Kidney capillary endothelial cell (primary cell): ENCODE data around the gene MRPS27.
"Not testable (repeated sequence)": the region's sequence is repeated elsewhere in the genome, so short reads cannot be mapped to it uniquely, and the experiment has no call there.

Experiments
- DNase-seq: peaks from one replicate; pipeline ENCODE4 v3.0.0-alpha.2; 2018; ENCODE audit warnings: low spot score

The MRPS27 gene

DNA sequence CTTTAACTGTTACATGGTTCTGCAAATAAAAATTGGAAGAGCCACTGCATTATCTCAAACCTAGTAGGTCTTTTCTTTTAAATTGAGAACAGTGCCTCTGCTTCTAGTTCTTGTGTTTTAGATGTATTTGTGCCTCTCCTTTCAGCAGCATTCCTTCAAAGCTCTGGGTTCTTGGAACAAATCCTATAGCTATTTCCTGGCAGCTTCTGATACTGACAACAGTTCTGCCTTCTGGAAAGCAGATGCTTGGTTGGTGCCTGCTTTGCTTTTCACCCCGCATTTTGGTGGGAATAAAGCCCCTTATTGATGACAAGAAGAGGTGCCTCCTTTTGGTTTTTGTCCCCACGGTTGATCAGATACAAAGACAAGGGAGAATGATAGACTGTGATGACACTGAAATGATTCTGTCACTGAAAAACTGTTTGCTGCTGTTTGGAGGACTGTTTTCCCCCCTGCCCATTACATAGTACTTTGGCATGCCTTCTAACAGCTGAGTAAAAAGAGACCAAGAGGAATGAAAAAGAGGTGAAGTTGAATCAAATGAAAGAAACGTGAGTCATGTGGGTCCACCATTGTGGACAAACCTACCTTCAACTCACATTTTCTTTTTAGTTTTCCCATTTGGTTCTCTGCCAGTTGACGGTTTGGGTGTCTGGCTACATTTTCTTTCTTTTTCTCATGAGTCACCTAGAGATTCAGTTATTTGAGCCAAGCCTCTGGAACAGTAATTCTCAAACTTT lies 5.7 kb upstream of the MRPS27 start:
- no peak for DNase-seq

DNA sequence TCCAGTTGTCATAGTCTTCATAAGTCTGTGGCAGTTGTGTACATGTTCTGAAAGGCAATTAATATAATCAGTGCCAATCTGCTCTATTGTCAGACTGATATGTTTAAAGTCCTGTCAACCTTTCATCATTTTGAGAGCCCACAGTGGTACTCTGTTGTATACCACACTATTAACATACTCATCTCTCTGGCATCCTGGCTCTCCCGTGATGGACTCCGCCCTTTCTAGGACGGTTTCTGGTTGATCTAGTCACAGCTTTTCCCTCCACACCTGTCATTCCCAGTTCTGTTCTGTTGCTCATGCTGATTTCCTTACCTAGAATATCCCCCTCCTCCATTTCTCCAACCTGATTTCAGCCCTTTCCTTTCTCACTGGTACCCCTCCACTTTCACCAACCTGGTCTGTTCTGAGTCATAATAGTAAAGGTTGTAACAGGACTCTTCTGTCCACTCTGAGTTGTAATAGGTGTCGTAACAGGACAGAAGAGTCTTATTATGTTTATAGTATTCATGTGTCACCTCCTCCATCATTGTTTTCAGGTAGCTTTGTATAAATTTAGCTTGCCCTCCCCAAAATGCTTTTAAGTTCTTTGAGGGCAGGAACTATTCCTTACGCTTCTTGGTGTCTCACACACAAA lies 4.3 kb upstream of the MRPS27 start:
- no peak for DNase-seq

- not testable (repeated sequence) for DNase-seq
These were observed 535 bp downstream of the MRPS27 start for GRCh38 chr5:72319435-72319975.

GRCh38 chr5:72314571-72315172 lies 5.4 kb downstream of the MRPS27 start:
- DNase-seq, result no peak

DNA sequence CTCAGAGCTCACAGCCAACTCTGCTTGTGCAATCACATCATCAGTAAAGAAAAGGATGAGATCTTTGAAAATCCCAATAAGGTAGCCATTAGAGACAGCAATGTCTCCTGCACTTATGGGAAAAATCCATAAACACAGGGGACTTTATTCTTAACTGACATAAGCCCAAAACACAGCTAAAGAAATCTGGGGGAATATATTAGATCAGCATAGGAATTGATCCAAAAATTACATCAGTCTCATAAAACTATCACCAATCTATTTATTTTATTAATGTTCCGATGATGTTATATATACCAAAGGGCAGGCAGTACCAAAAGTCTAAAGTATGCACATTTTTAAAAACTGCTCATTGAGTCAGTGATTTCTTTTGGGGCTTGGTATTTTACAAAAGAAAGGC lies 6.9 kb downstream of the MRPS27 start:
- DNase-seq, result no peak

DNA sequence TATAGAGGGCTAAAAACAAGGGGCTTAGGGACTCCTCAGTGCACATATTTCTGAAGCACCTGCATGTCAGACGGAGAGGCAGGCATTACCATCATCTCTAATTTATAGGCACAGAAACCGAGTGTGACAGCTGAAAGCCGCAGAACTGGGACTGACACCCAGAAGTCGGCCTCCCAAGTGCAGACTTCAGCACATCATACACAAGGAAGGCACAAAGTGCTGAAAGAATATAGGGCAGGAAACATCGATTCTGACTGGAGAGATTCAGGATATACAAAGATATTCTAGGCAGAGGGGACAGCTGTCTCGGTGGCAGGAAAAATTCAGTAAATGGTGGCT lies 11.2 kb downstream of the MRPS27 start:
- no peak for DNase-seq

GRCh38 chr5:72307968-72308852 lies 11.8 kb downstream of the MRPS27 start:
- DNase-seq, result peak; percentile 98

DNA sequence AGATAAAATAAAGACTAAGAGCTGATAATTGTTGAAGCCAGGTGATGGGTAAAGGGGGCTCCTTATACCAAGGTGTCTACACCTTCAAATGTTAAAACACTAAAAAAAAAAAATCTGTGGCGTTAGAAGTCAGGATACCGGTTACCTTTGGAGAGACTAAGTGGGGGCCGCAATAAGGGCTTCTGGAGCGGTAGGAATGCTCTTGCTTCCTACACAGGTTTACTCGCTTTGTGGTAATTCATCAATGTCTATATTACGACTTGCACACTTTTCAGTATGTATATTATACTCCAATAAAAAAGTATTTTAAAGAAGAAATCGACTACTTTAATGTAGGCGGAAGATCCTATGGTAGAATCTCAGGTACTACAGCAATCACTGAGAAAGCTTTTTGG lies 12.5 kb downstream of the MRPS27 start:
- DNase-seq, result no peak

DNA sequence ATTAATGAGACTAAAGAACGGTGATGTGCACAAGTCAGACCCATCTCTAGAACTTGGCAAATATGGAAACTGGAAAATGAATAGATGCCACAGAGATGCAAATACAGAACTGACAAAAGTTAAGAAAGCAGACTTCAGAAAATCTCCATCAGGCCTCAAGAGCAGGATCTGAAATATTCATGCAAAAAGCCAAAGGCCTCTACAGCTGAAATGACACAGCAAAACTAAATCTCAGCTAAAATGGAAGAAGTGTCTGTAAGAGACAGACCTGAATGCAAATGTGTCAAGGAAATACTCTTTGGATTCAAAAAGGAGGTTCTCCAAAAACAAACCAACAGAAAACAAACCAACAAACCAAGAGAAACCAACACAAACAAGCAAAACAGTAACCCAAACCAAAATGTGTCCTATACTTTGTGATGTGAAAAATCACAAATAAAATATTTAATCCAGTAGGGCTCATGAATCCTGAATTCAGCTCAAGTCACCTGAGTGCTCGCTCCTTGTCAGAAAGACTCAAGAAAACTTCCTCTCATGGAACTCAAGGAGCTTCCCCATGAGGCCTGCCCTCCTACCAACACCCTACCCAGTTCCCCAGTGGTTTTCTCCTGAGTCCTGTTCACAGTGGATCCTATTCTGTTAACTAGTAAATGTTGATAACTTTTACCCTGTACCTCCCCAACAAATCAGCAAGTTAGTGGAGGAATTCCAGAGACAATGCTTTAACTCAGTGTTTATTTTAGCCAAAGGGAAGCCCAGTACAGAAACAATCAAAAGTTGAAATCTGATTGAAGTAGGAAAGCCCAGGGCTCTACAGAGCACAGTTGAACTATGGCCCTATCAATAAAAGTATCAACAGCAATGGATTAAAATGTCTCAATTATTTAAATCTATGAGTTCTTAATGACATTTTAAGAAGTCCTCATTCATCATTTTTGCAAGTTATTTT lies 14.6 kb downstream of the MRPS27 start:
- DNase-seq, result no peak

DNA sequence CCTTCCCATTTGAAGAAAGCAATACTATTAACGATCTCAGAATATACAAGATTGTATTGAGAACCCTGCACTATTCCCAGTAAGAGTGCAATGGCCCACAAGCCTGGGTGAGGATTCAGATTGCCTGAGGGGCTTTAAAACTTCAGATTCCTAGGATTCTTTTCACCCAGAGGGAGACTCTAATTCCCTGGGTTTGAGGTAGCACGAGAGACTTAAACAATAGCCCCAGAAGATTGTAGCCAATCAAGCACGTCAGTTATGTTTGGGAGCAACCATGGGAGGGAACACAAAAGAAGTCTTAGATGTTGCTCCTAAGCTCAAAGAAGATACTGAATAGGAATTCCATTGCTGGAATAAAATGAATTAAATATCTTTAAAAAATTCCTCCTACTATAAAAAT lies 17.9 kb downstream of the MRPS27 start:
- no peak for DNase-seq

DNA sequence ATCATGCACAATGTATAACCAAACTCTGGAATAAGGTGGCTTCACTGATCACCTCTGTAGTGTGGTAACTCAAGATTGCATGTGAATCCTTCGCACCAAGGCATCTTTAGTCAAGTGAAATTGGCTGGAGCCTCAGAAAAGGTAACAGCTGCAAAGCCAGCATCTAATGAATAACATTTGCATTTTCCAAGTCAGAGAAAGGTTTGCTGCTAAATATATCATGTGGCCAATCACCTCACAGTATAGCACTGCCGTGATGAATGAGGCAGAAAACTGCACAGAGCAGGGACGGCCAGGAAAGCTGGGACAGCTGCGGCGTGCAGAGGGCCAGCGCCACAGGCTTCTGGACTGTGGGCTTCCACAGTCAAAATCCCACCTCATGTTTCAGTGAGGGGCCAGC lies 18.5 kb downstream of the MRPS27 start:
- no peak for DNase-seq

GRCh38 chr5:72300590-72301339 lies 19.3 kb downstream of the MRPS27 start:
- no peak for DNase-seq

DNA sequence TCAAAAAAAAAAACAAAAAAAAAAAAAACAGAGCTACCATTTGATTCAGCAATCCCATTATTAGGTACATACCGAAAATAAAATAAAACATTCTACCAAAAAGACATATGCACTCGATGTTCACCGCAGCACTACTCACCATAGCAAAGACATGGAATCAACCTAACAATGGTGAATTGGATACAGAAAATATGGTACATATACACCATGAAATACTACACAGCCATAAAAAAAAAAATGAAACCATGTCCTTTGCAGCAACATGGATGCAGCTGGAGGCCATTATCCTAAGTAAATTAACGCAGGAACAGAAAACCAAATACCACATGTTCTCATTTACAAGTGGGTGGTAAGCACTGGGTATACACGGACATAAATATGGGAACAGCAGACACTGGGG lies 21.3 kb downstream of the MRPS27 start:
- DNase-seq, result no peak

DNA sequence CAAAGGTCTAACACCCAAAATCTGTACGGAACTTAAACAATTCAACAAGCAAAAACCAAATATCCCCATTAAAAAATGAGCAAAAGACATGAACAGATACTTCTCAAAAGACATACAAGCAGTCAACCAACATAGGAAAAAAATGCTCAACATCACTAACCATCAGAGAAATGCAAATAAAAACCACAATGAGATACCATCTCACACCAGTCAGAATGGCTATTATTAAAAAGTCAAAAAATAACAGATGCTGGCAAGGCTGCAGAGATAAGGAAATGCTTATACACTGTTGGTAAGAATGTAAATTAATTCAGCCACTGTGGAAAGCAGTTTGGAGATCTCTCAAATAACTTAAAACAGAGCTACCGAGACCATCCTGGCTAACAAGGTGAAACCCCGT lies 21.9 kb downstream of the MRPS27 start:
- DNase-seq, result not testable (repeated sequence)

DNA sequence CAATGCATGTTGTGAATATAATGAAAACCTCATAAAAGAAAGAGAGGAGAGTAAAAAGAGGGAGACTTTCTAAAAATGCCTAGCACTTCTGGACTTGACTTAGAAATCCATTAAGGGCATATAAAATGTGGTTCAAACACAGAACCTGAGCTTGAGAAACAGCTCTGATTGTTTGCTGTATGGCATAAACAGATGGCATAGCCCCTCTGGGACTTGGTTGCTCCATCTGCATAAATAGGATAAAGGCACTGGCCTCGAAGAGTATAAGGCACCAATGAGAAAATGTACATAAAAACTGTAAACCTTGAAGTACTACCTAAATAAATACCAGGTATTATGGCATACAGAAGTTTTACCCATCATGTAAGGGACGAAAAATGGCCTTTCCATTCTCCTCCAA lies 23.8 kb downstream of the MRPS27 start:
- DNase-seq, result no peak

- no peak for DNase-seq
These were observed 24.5 kb downstream of the MRPS27 start for GRCh38 chr5:72295539-72295938.

- DNase-seq, result no peak
These were observed 25.6 kb downstream of the MRPS27 start for GRCh38 chr5:72294473-72294872.

DNA sequence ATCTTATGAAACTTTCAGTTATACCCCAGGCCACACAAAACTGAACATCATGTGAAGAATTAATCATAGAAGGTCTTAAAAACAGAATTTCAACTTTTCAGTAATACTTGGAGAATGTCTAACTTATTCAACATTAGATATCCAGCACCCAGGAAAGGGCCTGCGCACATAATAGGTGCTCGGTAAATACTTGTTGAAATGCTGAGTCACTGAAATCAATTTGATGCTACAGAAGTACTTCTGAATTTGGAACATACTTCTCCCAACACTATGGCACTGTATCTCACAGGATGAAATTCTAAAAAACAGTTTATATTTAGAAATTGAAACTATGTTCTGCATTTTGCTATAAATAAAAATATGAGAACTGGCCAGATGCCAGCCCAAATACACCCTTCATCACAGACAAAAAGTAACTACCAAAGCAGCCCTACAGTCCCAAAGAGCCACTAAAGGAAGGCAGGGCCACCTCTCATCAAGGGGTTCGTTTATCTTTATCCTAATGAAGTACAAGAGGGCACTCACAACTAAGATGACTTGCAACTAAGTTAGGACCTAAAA lies 26.5 kb downstream of the MRPS27 start:
- no peak for DNase-seq

GRCh38 chr5:72292411-72292810 lies 27.6 kb downstream of the MRPS27 start:
- DNase-seq, result no peak

DNA sequence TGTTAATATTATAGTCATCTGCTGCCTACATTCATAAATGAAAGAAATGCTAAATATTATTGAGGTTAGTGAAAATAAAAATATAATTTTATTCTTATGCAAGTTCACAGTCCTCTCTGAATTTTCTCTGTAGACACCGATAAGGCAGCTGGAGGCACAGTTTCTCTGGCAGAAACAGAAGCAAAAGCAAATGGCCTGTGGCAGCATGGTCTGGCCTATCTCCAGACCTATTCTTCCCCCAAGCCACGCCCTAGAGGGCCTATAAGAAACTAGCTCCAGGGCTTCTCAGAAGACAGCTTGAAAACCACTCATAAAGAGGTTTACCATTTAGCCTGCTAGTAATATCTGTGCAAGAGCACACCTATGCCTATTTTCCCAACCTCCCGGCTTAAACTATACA lies 28.4 kb downstream of the MRPS27 start:
- DNase-seq, result no peak
